Gastrocnemius medialis (tissue), 4 donors: ENCODE data around the gene EPAS1.

Source experiments
- POLR2A ChIP-seq, 2 donors: fragments of 450-650 bp; IDR thresholded peaks; one replicate each; pipeline ENCODE4 v1.6.1; 2017; ENCODE audit warnings: antibody characterized with exemption in 2 of 2, mild to moderate bottlenecking in 2 of 2, moderate library complexity in 2 of 2
- TF ChIP-seq, protein P1 (sequence below), 5 experiments: fragments of 450-650 bp in 3 of 5; fragments of 200-600 bp in 2 of 5; sonication (generic) in 2 of 5; IDR thresholded peaks in 4 of 5; conservative IDR thresholded peaks in 1 of 5; 1 replicate in 4 of 5; 2 replicates in 1 of 5; pipeline ENCODE4 v1.5.1; 2016 to 2019; ENCODE audit warnings: antibody characterized with exemption in 5 of 5, mild to moderate bottlenecking in 3 of 5, moderate library complexity in 3 of 5

DNA sequence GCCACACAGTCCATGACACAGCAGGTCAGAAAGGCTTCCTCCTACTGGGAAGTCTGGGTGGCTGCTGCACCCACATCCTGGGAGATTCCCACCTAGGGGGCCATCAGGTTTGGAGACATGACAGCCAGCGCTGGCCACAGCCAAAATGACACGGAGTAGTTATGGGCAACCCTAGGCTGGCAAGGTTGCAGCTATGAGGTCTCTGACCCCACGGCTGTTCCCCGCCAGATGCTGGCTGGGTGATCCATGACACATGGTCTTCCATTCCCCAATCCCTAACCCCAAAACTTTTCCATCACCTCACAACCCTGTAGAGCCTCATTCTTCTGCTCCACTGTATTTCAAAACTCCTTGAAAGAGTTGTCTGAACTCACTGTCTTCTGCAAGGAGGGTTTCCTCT, 42.7 kb upstream of the EPAS1 start:
- TF ChIP-seq, protein P1, sequence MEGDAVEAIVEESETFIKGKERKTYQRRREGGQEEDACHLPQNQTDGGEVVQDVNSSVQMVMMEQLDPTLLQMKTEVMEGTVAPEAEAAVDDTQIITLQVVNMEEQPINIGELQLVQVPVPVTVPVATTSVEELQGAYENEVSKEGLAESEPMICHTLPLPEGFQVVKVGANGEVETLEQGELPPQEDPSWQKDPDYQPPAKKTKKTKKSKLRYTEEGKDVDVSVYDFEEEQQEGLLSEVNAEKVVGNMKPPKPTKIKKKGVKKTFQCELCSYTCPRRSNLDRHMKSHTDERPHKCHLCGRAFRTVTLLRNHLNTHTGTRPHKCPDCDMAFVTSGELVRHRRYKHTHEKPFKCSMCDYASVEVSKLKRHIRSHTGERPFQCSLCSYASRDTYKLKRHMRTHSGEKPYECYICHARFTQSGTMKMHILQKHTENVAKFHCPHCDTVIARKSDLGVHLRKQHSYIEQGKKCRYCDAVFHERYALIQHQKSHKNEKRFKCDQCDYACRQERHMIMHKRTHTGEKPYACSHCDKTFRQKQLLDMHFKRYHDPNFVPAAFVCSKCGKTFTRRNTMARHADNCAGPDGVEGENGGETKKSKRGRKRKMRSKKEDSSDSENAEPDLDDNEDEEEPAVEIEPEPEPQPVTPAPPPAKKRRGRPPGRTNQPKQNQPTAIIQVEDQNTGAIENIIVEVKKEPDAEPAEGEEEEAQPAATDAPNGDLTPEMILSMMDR (IDR thresholded peaks at IDR 0.05 in 4 of 5, conservative IDR thresholded peaks at IDR 0.05 in 1 of 5): no peak
- no peak for TF ChIP-seq POLR2A (IDR thresholded peaks at IDR 0.05)
